Posterior vena cava (tissue), 2 donors: ENCODE results near the gene OBP2A. TPM values are rescaled to one million over a fixed set of nuclear protein-coding genes. Genes with fewer than 3 reads are reported as not detected.
"Not testable (repeated sequence)": the region's sequence is repeated elsewhere in the genome, so short reads cannot be mapped to it uniquely, and the experiment has no call there.

ENCODE experiments used
- DNase-seq: peaks from one replicate; pipeline ENCODE4 v3.0.0-alpha.2; 2020; ENCODE audit warnings: low spot score
- intact Hi-C, 2 donors: fragments of 100-400 bp; cut with DNase I; formaldehyde crosslinking; loops; one replicate each; pipeline versions ENCODE4 v1.14.1 to v1.14.2; 2022 to 2023
- long read RNA-seq, 2 donors: library from polyadenylated mRNA; unstranded; transcript quantifications; one replicate each; pipeline ENCODE4 v2.0.0, GENCODE V29; 2020 to 2021
- total RNA-seq, 2 donors: library from RNA; stranded (reverse); fragmentation: NEBNext Ultra II Directional; extraction: Animal tissue kit (Norgen Biotek cat#: 25700); gene quantifications; one replicate each; pipeline ENCODE4 v1.2.1, GENCODE V29; 2021
- donor health status: DM: yes; HTN: yes; CAD: no.
- donor health status: DM: yes; HTN: yes; CAD: no.

Gene OBP2A
- total RNA-seq: not detected
- long read RNA-seq, donor 1: 0 reads
- long read RNA-seq, donor 2: 0 reads

- DNase-seq: peak; percentile 48
- intact Hi-C loops: not testable (repeated sequence)
These were observed at the start of gene OBP2A for GRCh38 chr9:135545646-135546176. OBP2A (plus strand) TSS chr9:135546126; CDS start chr9:135546181, 55 bp downstream.

GRCh38 chr9:135498381-135499126, 47.4 kb upstream of the OBP2A start:
- intact Hi-C loops: no loop called here
- DNase-seq: peak; percentile 67

GRCh38 chr9:135499326-135500070, 46.4 kb upstream of the OBP2A start:
- intact Hi-C loops: no loop called here
- DNase-seq: peak; percentile 98

GRCh38 chr9:135500071-135500524, 45.8 kb upstream of the OBP2A start:
- intact Hi-C loops: no loop called here
- DNase-seq: no peak

DNA sequence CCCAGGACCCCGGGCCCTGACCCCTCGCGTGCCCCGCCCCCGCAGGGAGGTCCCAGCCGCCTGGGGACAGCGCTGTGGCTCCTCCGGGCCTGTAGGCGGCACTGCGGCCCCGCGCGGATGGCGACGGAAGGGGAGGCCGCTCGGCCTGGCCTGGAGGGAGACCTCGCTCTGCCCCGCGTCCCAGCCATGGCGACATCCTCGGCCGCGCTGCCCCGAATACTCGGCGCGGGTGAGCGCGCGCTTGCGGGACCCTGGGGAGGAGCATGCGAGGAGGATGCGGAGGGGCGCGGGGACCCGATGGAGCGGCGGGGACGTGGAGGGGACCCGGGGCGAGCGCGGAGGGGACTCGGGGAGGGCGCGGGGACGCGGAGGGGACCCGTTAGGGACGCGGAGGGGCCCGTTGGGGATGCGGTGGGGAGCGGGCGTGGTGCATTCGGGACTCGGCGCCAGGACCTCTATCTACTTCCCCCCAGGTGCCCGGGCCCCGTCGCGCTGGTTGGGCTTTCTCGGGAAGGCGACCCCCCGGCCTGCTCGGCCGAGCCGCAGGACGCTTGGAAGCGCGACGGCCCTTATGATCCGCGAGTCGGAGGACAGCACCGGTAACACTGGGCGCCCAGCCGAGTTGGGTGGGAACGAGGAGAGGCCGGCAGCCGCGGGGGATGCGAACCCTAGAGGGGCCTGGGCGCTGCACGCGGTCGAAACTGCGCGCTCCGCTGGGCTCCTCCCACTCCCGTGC, 45.2 kb upstream of the OBP2A start, which contains the start of gene MRPS2:
MRPS2 (plus strand) TSS at position 158 of the 736 bp plus-strand sequence; CDS start at position 187, 29 bp downstream.
- peak; percentile 96 for DNase-seq
- intact Hi-C loops: no loop called here

- intact Hi-C loops: no loop called here
- peak; percentile 74 for DNase-seq
These were observed 44.4 kb upstream of the OBP2A start for GRCh38 chr9:135501261-135502167.

DNA sequence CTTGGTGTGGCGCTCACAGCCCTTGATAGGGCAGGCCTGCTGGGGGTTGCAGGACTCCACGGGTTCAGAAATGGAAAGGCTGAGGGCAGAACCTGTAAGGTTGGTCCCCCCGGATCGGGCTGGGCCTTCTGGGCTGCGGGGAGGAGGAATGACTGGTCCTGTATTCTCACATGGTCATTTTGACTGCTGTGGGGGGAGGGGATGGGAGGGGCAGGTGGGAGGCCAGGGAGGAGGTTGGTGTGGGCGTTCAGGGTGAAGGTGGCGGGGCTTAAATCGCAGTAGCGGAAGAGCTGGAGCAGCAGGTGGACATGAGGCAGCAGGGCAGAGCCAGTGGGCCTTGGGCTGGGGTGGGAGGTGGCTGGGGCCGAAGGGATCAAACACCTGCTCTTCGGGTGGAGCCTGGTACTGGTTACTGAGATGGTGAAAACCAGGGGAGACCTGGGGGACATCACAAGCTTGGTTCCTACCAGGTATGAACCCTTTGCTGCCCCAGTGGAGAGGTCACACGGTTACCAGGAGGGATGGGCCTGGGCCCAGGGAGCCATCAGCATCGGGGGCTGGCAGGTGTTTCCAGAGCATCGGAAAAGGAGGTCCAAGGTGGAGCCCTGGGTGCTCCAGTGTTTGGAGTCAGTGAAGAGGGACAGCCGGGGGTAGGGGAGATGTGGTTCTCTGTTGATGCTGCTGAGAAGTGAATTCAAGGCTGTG, 43.6 kb upstream of the OBP2A start:
- DNase-seq: peak; percentile 73
- intact Hi-C loops: no loop called here

- DNase-seq: peak; percentile 63
- intact Hi-C loops: no loop called here
These were observed 43.0 kb upstream of the OBP2A start for GRCh38 chr9:135502873-135503321.

DNA sequence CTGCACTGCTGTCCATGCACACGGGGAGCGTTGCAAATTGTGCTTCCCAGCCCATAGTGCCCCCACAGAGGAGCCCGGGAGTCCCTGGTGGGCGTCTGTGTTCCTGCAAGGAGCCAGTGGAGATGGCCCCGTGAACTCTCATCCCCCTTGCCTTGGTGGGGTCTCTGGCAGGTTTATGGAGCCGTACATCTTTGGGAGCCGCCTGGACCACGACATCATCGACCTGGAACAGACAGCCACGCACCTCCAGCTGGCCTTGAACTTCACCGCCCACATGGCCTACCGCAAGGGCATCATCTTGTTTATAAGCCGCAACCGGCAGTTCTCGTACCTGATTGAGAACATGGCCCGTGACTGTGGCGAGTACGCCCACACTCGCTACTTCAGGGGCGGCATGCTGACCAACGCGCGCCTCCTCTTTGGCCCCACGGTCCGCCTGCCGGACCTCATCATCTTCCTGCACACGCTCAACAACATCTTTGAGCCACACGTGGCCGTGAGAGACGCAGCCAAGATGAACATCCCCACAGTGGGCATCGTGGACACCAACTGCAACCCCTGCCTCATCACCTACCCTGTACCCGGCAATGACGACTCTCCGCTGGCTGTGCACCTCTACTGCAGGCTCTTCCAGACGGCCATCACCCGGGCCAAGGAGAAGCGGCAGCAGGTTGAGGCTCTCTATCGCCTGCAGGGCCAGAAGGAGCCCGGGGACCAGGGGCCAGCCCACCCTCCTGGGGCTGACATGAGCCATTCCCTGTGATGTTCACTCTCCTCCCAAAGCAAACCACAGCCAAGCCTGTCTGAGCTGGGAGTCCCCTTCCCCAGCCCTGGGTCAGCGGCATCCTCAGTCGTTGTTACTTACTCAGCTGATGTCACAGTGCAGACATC, 42.3 kb upstream of the OBP2A start:
- intact Hi-C loops: no loop called here
- peak; percentile 79 for DNase-seq

- intact Hi-C loops: no loop called here
- peak; percentile 88 for DNase-seq
These were observed 41.4 kb upstream of the OBP2A start for GRCh38 chr9:135504262-135505243.

DNA sequence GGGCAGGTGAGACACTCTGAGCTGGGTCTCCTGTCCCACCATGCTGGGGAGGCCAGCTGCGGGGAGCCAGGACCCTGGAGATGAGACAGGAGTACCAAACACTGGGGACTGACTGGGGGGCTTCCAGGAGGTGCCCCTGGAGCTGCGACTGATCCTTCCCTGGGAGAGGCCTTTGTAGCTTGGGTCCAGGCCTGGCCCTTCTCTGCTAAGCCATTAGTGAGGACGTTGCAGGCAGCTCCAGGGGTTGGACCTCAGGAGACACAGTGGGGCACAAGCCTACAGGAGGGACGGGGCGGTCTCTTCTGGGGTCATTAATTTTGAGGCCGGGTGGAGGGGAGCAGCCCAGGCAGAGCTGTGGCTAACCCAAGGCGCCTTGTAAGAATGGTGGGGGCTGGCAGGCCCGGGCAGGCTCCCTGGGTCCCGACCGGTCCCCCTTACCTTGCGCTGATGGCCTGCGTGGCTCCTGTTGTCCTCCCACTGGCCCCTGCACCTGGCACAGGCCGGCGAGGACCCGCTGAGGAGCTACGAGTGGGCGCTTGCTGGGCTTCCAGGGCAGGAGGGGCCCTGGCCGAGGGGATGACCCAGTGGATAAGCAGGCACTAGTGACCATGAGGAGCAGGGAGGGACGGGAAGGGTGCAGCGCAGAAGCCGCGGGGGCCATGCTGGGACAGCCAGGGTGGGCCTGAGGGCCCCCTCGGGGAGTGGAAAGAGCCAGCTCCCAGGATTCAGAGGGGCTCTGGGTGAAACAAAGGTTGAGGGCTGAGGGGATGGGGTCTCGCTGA, 40.3 kb upstream of the OBP2A start:
- intact Hi-C loops: no loop called here
- peak; percentile 74 for DNase-seq

DNA sequence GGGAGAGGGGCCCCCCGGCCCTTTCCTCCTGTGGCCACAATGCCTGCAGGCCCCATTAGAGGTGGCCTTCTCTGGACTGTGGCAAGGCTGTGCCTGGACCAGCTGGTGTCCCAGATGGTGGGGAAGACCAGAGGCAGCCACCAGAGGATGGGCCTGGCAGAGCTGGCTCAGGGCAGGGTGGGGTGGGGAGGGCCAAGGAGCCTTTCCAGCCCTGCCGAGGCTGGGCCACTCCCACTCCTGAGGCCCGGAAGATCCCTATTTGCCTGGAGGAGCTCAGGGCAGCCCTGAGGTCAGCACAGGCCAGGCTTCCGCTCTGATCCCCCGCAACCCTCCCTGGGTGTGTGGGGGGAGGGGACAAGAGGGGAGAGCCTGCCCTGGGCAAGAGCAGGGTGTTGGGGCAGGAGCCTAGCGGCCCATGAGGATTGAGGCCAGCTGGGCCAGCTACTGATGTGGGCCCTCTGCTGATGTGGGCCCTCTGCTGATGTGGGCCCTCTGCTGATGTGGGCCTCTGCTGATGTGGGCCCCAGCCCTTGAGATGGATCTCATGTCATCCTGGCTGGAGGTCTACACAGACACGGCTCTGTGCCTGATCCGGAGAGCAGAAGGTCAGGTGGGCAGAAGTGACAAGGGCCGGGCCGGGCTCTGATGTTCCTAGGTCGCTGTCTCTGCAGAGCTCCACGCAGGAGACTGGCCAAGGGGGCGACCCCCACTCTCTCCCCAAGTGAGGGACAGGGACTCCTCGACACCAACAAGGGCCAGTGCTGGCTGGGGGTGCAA, 39.4 kb upstream of the OBP2A start:
- DNase-seq: peak; percentile 69
- intact Hi-C loops: no loop called here

GRCh38 chr9:135507104-135508035, 38.6 kb upstream of the OBP2A start:
- intact Hi-C loops: no loop called here
- DNase-seq: peak; percentile 58
